ENCODE measurements around the gene GFM1. TPM values are rescaled to one million over a fixed set of nuclear protein-coding genes. Genes with fewer than 3 reads are reported as not detected.

GFM1 gene
- total and polyA plus RNA-seq, 2 of the 13 experiments (the other 11 are each of a cell fraction or from before 2014, with no cell fraction given): 10.5 to 59.0 TPM

DNA sequence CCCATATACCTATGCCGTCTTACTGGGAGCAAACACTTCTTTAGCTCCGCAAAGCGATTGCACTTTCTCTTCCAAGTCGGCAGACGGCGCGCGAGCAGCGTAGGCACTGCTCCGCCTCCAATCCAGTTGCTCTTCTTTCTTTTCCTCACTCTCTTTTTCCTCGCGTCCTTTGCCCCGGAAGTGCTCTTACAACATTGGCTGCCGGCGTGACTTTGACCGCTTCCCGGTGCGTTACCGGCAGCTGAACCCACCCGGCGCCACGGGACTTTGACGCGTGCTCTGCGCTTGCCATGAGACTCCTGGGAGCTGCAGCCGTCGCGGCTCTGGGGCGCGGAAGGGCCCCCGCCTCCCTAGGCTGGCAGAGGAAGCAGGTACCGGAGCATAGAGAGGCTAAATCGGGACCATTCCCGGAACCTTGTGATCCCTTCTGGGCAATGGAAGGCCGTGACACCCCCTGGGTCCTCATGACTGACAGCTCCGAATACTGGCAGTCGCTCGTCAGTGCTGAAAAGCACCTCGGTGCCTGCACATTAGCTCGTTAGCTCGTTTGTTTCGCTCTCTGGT lies at the start of gene GFM1 (continued):
- TF ChIP-seq ZNF678 (CRISPR knock-in tag; IDR thresholded peaks at IDR 0.05): no peak
- peak; percentile 56; the same call in 1 of the 2 replicates for TF ChIP-seq MTA1 (CRISPR knock-in tag; IDR thresholded peaks at IDR 0.05; ENCODE audit: borderline replicate concordance)
- no peak for TF ChIP-seq KDM6A (CRISPR knock-in tag; IDR thresholded peaks at IDR 0.05; ENCODE audit: low read depth)
- no peak; the same call in 1 of the 2 replicates for TF ChIP-seq ZNF7 (CRISPR knock-in tag; IDR thresholded peaks at IDR 0.05)
- TF ChIP-seq, protein P1, sequence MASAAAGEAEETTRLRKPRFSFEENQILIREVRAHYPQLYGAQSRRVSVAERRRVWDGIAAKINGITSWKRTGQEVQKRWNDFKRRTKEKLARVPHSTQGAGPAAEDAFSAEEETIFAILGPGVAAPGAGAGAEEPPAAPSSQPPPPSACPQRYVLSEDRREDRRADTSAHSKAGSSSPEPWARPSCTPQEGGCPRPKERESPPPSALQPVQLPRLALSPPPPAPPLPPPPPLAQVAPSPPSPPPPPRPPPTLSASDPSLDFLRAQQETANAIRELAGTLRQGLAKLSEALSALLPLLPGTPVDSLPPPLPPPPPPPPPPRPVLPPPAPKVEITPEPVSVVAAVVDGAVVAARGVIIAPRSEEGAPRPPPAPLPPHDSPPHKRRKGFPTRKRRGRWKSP (CRISPR knock-in tag; IDR thresholded peaks at IDR 0.05): peak; percentile 93
- peak; percentile 75 for TF ChIP-seq FOXC1 (CRISPR knock-in tag; IDR thresholded peaks at IDR 0.05; ENCODE audit: borderline replicate concordance)
- no peak for TF ChIP-seq POLR2AphosphoS2 (IDR thresholded peaks at IDR 0.05; ENCODE audit: low read depth, low read length)
- 0 out of 2 replicates have a peak, but pooled peaks have one; percentile 31 for TF ChIP-seq ZNF879 (CRISPR knock-in tag; IDR thresholded peaks at IDR 0.05)
- no peak for TF ChIP-seq SOX6 (IDR thresholded peaks at IDR 0.05)
- peak; percentile 69 for TF ChIP-seq SOX6 (CRISPR knock-in tag; IDR thresholded peaks at IDR 0.05)
- peak; percentile 100 for TF ChIP-seq GABPB1 (CRISPR knock-in tag; IDR thresholded peaks at IDR 0.05)
- no peak for TF ChIP-seq MAFK (conservative IDR thresholded peaks at IDR 0.05 in 1 of 2, IDR thresholded peaks at IDR 0.05 in 1 of 2; ENCODE audit: low read length in 2 of 2)
- TF ChIP-seq, protein P2, sequence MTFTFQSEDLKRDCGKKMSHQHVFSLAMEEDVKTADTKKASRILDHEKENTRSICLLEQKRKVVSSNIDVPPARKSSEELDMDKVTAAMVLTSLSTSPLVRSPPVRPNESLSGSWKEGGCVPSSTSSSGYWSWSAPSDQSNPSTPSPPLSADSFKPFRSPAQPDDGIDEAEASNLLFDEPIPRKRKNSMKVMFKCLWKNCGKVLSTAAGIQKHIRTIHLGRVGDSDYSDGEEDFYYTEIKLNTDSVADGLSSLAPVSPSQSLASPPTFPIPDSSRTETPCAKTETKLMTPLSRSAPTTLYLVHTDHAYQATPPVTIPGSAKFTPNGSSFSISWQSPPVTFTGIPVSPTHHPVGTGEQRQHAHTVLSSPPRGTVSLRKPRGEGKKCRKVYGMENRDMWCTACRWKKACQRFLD (CRISPR knock-in tag; IDR thresholded peaks at IDR 0.05; ENCODE audit: borderline replicate concordance): 0 out of 2 replicates have a peak, but pooled peaks have one; percentile 69
- TF ChIP-seq BORCS8-MEF2B (CRISPR knock-in tag; IDR thresholded peaks at IDR 0.05): peak; percentile 78
- TF ChIP-seq MTA3 (CRISPR knock-in tag; IDR thresholded peaks at IDR 0.05): no peak
- no peak for TF ChIP-seq CAMTA2 (CRISPR knock-in tag; IDR thresholded peaks at IDR 0.05; ENCODE audit: borderline replicate concordance)
- TF ChIP-seq GTF2F1 (IDR thresholded peaks at IDR 0.05; ENCODE audit: low read length): no peak
- TF ChIP-seq ZNF256 (CRISPR knock-in tag; conservative IDR thresholded peaks at IDR 0.05): no peak
- peak; percentile 67; the same call in 1 of the 2 replicates for TF ChIP-seq GPN1 (CRISPR knock-in tag; IDR thresholded peaks at IDR 0.05; ENCODE audit: borderline replicate concordance)
- TF ChIP-seq ZNF317 (CRISPR knock-in tag; IDR thresholded peaks at IDR 0.05): peak; percentile 91
- peak; percentile 87 for TF ChIP-seq RBFOX2 (IDR thresholded peaks at IDR 0.05; ENCODE audit: low read depth, low read length)
- TF ChIP-seq PPARG (CRISPR knock-in tag; conservative IDR thresholded peaks at IDR 0.05): no peak; the same call in 1 of the 2 replicates
- no peak for TF ChIP-seq HMG20B (CRISPR knock-in tag; conservative IDR thresholded peaks at IDR 0.05)
- TF ChIP-seq, protein P3, sequence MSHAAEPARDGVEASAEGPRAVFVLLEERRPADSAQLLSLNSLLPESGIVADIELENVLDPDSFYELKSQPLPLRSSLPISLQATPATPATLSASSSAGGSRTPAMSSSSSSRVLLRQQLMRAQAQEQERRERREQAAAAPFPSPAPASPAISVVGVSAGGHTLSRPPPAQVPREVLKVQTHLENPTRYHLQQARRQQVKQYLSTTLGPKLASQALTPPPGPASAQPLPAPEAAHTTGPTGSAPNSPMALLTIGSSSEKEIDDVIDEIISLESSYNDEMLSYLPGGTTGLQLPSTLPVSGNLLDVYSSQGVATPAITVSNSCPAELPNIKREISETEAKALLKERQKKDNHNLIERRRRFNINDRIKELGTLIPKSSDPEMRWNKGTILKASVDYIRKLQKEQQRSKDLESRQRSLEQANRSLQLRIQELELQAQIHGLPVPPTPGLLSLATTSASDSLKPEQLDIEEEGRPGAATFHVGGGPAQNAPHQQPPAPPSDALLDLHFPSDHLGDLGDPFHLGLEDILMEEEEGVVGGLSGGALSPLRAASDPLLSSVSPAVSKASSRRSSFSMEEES (CRISPR knock-in tag; IDR thresholded peaks at IDR 0.05): peak; percentile 82
- TF ChIP-seq ZNF20 (CRISPR knock-in tag; IDR thresholded peaks at IDR 0.05): no peak
- no peak for TF ChIP-seq ZSCAN22 (CRISPR knock-in tag; IDR thresholded peaks at IDR 0.05)
- TF ChIP-seq ZNF777 (CRISPR knock-in tag; IDR thresholded peaks at IDR 0.05): peak; percentile 47; the same call in 1 of the 2 replicates
- TF ChIP-seq ARID2 (CRISPR knock-in tag; IDR thresholded peaks at IDR 0.05; ENCODE audit: borderline replicate concordance): 0 out of 2 replicates have a peak, but pooled peaks have one; percentile 42
- TF ChIP-seq GATAD1 (CRISPR knock-in tag; IDR thresholded peaks at IDR 0.05): peak; percentile 98
